H9 (cell line): Measurements from ENCODE around the gene ENO1. TPM values are rescaled to one million over a fixed set of nuclear protein-coding genes. Genes with fewer than 3 reads are reported as not detected.

Experiments
- DNase-seq: peaks from one replicate; pipeline ENCODE4 v3.0.0-alpha.2; 2017
- H2AFZ ChIP-seq: one replicate; pipeline ENCODE4 v1.6.1; 2013; ENCODE audit warnings: mild to moderate bottlenecking, low read length, control low read depth, moderate library complexity
- H2AK5ac ChIP-seq: 2 replicates; pipeline ENCODE4 v1.6.1; 2013; ENCODE audit warnings: low read length, control low read depth, mixed read lengths; ENCODE audit not compliant: insufficient read length
- H2BK120ac ChIP-seq: one replicate; pipeline ENCODE4 v1.6.1; 2013; ENCODE audit warnings: low read depth, mild to moderate bottlenecking, low read length, control low read depth, inconsistent platforms; ENCODE audit not compliant: poor library complexity, severe bottlenecking
- H2BK12ac ChIP-seq: 2 replicates; pipeline ENCODE4 v1.6.1; 2013; ENCODE audit warnings: low read length, control low read depth, mixed read lengths, low read depth; ENCODE audit not compliant: insufficient read length
- H2BK15ac ChIP-seq: 2 replicates; pipeline ENCODE4 v1.6.1; 2013; ENCODE audit warnings: low read depth, low read length, control low read depth
- H2BK20ac ChIP-seq: one replicate; pipeline ENCODE4 v1.6.1; 2013; ENCODE audit warnings: low read depth, mild to moderate bottlenecking, low read length, control low read depth, inconsistent platforms; ENCODE audit not compliant: poor library complexity, severe bottlenecking
- H2BK5ac ChIP-seq: 2 replicates; pipeline ENCODE4 v1.6.1; 2013; ENCODE audit warnings: low read length, control low read depth, mixed read lengths; ENCODE audit not compliant: insufficient read length
- H3K14ac ChIP-seq: 2 replicates; pipeline ENCODE4 v1.6.1; 2013; ENCODE audit warnings: low read length, control low read depth; ENCODE audit not compliant: insufficient read depth
- H3K18ac ChIP-seq: 2 replicates; pipeline ENCODE4 v1.6.1; 2013; ENCODE audit warnings: low read depth, mild to moderate bottlenecking, mixed read lengths, low read length, control low read depth; ENCODE audit not compliant: insufficient read length
- H3K23ac ChIP-seq: 2 replicates; pipeline ENCODE4 v1.6.1; 2013; ENCODE audit warnings: low read length, control low read depth, mixed read lengths, low read depth; ENCODE audit not compliant: insufficient read length
- H3K23me2 ChIP-seq: 2 replicates; pipeline ENCODE4 v1.6.1; 2013; ENCODE audit warnings: low read depth, mild to moderate bottlenecking, mixed read lengths, low read length, control low read depth; ENCODE audit not compliant: insufficient read length, poor library complexity, severe bottlenecking
- H3K27ac ChIP-seq: 2 replicates; pipeline ENCODE4 v1.5.1; 2013; ENCODE audit warnings: low read length, control low read depth, mixed read lengths, low read depth; ENCODE audit not compliant: insufficient read length
- H3K27me3 ChIP-seq: 2 replicates; pipeline ENCODE4 v1.6.1; 2013; ENCODE audit warnings: low read length, control low read depth, inconsistent platforms; ENCODE audit not compliant: insufficient read depth
- H3K4ac ChIP-seq: 2 replicates; pipeline ENCODE4 v1.6.1; 2013; ENCODE audit warnings: low read depth, mild to moderate bottlenecking, control low read depth, inconsistent platforms, low read length, moderate library complexity
- H3K4me1 ChIP-seq: 2 replicates; pipeline ENCODE4 v1.6.1; 2013; ENCODE audit warnings: low read length, control low read depth, inconsistent platforms; ENCODE audit not compliant: insufficient read depth
- H3K4me2 ChIP-seq: 2 replicates; pipeline ENCODE4 v1.6.1; 2013; ENCODE audit warnings: low read length, control low read depth, mixed read lengths; ENCODE audit not compliant: insufficient read length, insufficient read depth
- H3K56ac ChIP-seq: 2 replicates; pipeline ENCODE4 v1.6.1; 2013; ENCODE audit warnings: low read depth, mild to moderate bottlenecking, mixed read lengths, low read length, control low read depth; ENCODE audit not compliant: insufficient read length
- H3K79me1 ChIP-seq: 2 replicates; pipeline ENCODE4 v1.6.1; 2013; ENCODE audit warnings: low read depth, mild to moderate bottlenecking, moderate library complexity, low read length, control low read depth, inconsistent platforms; ENCODE audit not compliant: insufficient read depth, poor library complexity, severe bottlenecking
- H3K79me2 ChIP-seq: 2 replicates; pipeline ENCODE4 v1.6.1; 2013; ENCODE audit warnings: low read length, control low read depth, inconsistent platforms; ENCODE audit not compliant: insufficient read depth
- H3K9ac ChIP-seq: 2 replicates; pipeline ENCODE4 v1.6.1; 2013; ENCODE audit warnings: low read length, control low read depth, mixed read lengths; ENCODE audit not compliant: insufficient read length; ENCODE audit errors: extremely low read depth
- H3K9me3 ChIP-seq: one replicate; pipeline ENCODE4 v1.6.1; 2013; ENCODE audit warnings: low read depth, low read length, inconsistent platforms; ENCODE audit not compliant: control insufficient read depth
- H3T11ph ChIP-seq: one replicate; pipeline ENCODE4 v1.6.1; 2013; ENCODE audit warnings: mild to moderate bottlenecking, low read length, control low read depth, inconsistent platforms
- H4K20me1 ChIP-seq: one replicate; pipeline ENCODE4 v1.6.1; 2013; ENCODE audit not compliant: control insufficient read depth, insufficient read length, insufficient read depth
- H4K5ac ChIP-seq: 2 replicates; pipeline ENCODE4 v1.6.1; 2013; ENCODE audit warnings: low read depth, mild to moderate bottlenecking, mixed read lengths, low read length, control low read depth; ENCODE audit not compliant: insufficient read length
- H4K8ac ChIP-seq: replicated peaks from 2 replicates; pipeline ENCODE4 v1.6.1; 2013; ENCODE audit warnings: low read length, control low read depth, mixed read lengths, low read depth; ENCODE audit not compliant: insufficient read length
- H4K91ac ChIP-seq: 2 replicates; pipeline ENCODE4 v1.6.1; 2013; ENCODE audit warnings: low read depth, mild to moderate bottlenecking, moderate library complexity, mixed read lengths, low read length, control low read depth; ENCODE audit not compliant: insufficient read length
- H3K27ac Mint-ChIP-seq, 3 experiments: 2 replicates in 2 of 3; 3 replicates in 1 of 3; pipeline ENCODE4 v1.8.0; 2020 to 2021; ENCODE audit warnings: mixed read lengths in 3 of 3, mild to moderate bottlenecking in 1 of 3, moderate library complexity in 1 of 3
- H3K27me3 Mint-ChIP-seq: 2 replicates; pipeline ENCODE4 v1.8.0; 2021; ENCODE audit warnings: low read depth, mild to moderate bottlenecking, moderate library complexity, mixed read lengths
- H3K36me3 Mint-ChIP-seq, 3 experiments: 2 replicates in 2 of 3; 3 replicates in 1 of 3; pipeline ENCODE4 v1.8.0; 2020 to 2021; ENCODE audit warnings: low read depth in 3 of 3, mixed read lengths in 3 of 3; ENCODE audit not compliant: insufficient read depth in 1 of 3
- H3K4me1 Mint-ChIP-seq, 2 experiments: 2 replicates each; pipeline ENCODE4 v1.8.0; 2020; ENCODE audit warnings: mixed read lengths in 2 of 2
- H3K4me3 Mint-ChIP-seq, 2 experiments: 2 replicates in 1 of 2; 3 replicates in 1 of 2; pipeline ENCODE4 v1.8.0; 2020 to 2021; ENCODE audit warnings: mild to moderate bottlenecking in 2 of 2, mixed read lengths in 2 of 2, moderate library complexity in 1 of 2
- H3K9me3 Mint-ChIP-seq, 2 experiments: 2 replicates in 1 of 2; 3 replicates in 1 of 2; pipeline ENCODE4 v1.8.0; 2020; ENCODE audit warnings: mild to moderate bottlenecking in 2 of 2, mixed read lengths in 2 of 2, moderate library complexity in 1 of 2
- total RNA-seq: library from RNA; stranded (reverse); gene quantifications from 2 replicates; pipeline ENCODE4 v1.2.1, GENCODE V29; 2021
- TF ChIP-seq, protein P1 (sequence below): fragments of 200-600 bp; sonication (generic); conservative IDR thresholded peaks from 3 replicates; pipeline ENCODE4 v1.8.0; 2021; ENCODE audit warnings: antibody characterized with exemption, mild to moderate bottlenecking

Gene ENO1
- total RNA-seq, 1 experiment from 2014 or later, result 1,781 TPM

DNA sequence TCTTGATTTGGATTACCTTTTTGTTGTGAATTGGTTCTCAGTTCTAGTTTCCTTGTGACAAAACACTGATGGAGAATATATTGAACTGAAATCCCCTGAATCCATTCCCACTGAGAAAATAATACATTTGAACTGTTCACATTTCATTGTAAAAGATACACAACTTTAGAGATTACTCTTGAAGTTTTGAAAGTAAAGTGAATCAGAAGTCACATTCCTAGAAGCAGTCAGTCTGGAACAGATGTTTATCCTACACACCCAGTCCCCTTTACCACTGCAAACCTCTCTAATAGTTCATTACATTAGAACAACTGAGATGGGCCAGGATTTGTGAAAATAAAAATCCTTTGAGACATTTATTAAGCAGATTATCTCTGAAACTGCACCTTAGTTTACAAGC is 64.5 kb downstream of the ENO1 start:
- H3K27ac ChIP-seq, result no peak overlapping the region
- H2BK5ac ChIP-seq, result no peak overlapping the region
- H3K4me3 Mint-ChIP-seq, result 0 out of 5 replicates have a peak overlapping the region, but pooled peaks of 1 of the 2 experiments have one; percentile 16
- H3K36me3 Mint-ChIP-seq, result no peaks in the 10 kb centered on the region
- no peak overlapping the region for H3K56ac ChIP-seq
- no peak overlapping the region for H2BK20ac ChIP-seq
- H3K4ac ChIP-seq, result no peak overlapping the region
- H3K27ac Mint-ChIP-seq, result peak overlapping the region in 1 of 3 experiments; percentile 88; a peak in 2 of 7 replicates
- H2AK5ac ChIP-seq, result no peak overlapping the region
- peaks cover 10% of the 10 kb centered on the region for H3K79me1 ChIP-seq
- no peak overlapping the region for H2AFZ ChIP-seq
- no peak overlapping the region for H2BK12ac ChIP-seq
- H2BK15ac ChIP-seq, result no peak overlapping the region
- TF ChIP-seq, protein P1, sequence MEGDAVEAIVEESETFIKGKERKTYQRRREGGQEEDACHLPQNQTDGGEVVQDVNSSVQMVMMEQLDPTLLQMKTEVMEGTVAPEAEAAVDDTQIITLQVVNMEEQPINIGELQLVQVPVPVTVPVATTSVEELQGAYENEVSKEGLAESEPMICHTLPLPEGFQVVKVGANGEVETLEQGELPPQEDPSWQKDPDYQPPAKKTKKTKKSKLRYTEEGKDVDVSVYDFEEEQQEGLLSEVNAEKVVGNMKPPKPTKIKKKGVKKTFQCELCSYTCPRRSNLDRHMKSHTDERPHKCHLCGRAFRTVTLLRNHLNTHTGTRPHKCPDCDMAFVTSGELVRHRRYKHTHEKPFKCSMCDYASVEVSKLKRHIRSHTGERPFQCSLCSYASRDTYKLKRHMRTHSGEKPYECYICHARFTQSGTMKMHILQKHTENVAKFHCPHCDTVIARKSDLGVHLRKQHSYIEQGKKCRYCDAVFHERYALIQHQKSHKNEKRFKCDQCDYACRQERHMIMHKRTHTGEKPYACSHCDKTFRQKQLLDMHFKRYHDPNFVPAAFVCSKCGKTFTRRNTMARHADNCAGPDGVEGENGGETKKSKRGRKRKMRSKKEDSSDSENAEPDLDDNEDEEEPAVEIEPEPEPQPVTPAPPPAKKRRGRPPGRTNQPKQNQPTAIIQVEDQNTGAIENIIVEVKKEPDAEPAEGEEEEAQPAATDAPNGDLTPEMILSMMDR, result no peak
- H3K27me3 Mint-ChIP-seq, result no peaks in the 10 kb centered on the region
- no peak overlapping the region for H3K9ac ChIP-seq
- H3K14ac ChIP-seq, result no peak overlapping the region
- H2BK120ac ChIP-seq, result no peak overlapping the region
- peaks cover 37 to 39% of the 10 kb centered on the region in 2 experiments for H3K4me1 Mint-ChIP-seq
- no peak overlapping the region for H3K4me2 ChIP-seq
- no peak overlapping the region for H3K23ac ChIP-seq
- H3T11ph ChIP-seq, result no peak overlapping the region
- H3K27me3 ChIP-seq, result no peaks in the 10 kb centered on the region
- peaks cover 4% of the 10 kb centered on the region for H3K23me2 ChIP-seq
- no peak for DNase-seq
- no peaks in the 10 kb centered on the region; a peak in 1 of 5 replicates for H3K9me3 Mint-ChIP-seq
- H4K91ac ChIP-seq, result no peak overlapping the region
- H3K18ac ChIP-seq, result no peak overlapping the region
- H4K5ac ChIP-seq, result no peak overlapping the region
- H3K9me3 ChIP-seq, result no peaks in the 10 kb centered on the region
- peaks cover 28% of the 10 kb centered on the region; the same call in 1 of the 2 replicates for H3K79me2 ChIP-seq
- no peaks in the 10 kb centered on the region for H4K20me1 ChIP-seq
- no peak overlapping the region for H4K8ac ChIP-seq
- peaks cover 10% of the 10 kb centered on the region; the same call in 1 of the 2 replicates for H3K4me1 ChIP-seq
